Osteocyte (in vitro differentiated cells): Measurements from ENCODE around the gene IFT20. TPM values are rescaled to one million over a fixed set of nuclear protein-coding genes. Genes with fewer than 3 reads are reported as not detected.

Source experiments
- DNase-seq: peaks from one replicate; pipeline ENCODE4 v3.0.0; 2021; ENCODE audit warnings: mixed read lengths; ENCODE audit not compliant: unreplicated experiment; ENCODE audit errors: extremely low spot score
- H3K27ac Mint-ChIP-seq: one replicate; pipeline ENCODE4 v1.8.0; 2021; ENCODE audit warnings: mild to moderate bottlenecking, mixed read lengths; ENCODE audit not compliant: unreplicated experiment
- H3K27me3 Mint-ChIP-seq: one replicate; pipeline ENCODE4 v1.8.0; 2021; ENCODE audit warnings: mixed read lengths; ENCODE audit not compliant: unreplicated experiment
- H3K36me3 Mint-ChIP-seq: one replicate; pipeline ENCODE4 v1.8.0; 2021; ENCODE audit warnings: mixed read lengths; ENCODE audit not compliant: unreplicated experiment
- H3K4me1 Mint-ChIP-seq: one replicate; pipeline ENCODE4 v1.8.0; 2021; ENCODE audit warnings: mixed read lengths; ENCODE audit not compliant: unreplicated experiment
- H3K4me3 Mint-ChIP-seq: one replicate; pipeline ENCODE4 v1.8.0; 2021; ENCODE audit warnings: mild to moderate bottlenecking, moderate library complexity, mixed read lengths; ENCODE audit not compliant: unreplicated experiment
- H3K9me3 Mint-ChIP-seq: one replicate; pipeline ENCODE4 v1.8.0; 2021; ENCODE audit warnings: mixed read lengths; ENCODE audit not compliant: unreplicated experiment
- CTCF ChIP-seq: fragments of 200-600 bp; sonication (generic); IDR thresholded peaks from 2 replicates; pipeline ENCODE4 v1.5.0; 2021; ENCODE audit warnings: antibody characterized with exemption, mild to moderate bottlenecking, moderate library complexity
- total RNA-seq: library from RNA; stranded (reverse); gene quantifications from 2 replicates; pipeline ENCODE4 v1.2.1, GENCODE V29; 2021

Gene IFT20
- total RNA-seq, 1 donor from 2014 or later = 61.9 TPM

- no peak overlapping the region for H3K4me3 Mint-ChIP-seq
- no peak for TF ChIP-seq CTCF
- H3K9me3 Mint-ChIP-seq = no peaks in the 10 kb centered on the region
- no peaks in the 10 kb centered on the region for H3K36me3 Mint-ChIP-seq
- DNase-seq = no peak
- H3K4me1 Mint-ChIP-seq = peaks cover 16% of the 10 kb centered on the region
- H3K27ac Mint-ChIP-seq = no peak overlapping the region
- no peaks in the 10 kb centered on the region for H3K27me3 Mint-ChIP-seq
These were observed 32.5 kb upstream of the IFT20 start for GRCh38 chr17:28367641-28368305.

GRCh38 chr17:28366605-28367004, 31.3 kb upstream of the IFT20 start:
- Mint-ChIP-seq H3K36me3 (no peaks in the 10 kb centered on the region), H3K4me3 (no peak overlapping the region), H3K27ac (no peak overlapping the region), H3K9me3 (no peaks in the 10 kb centered on the region), H3K27me3 (no peaks in the 10 kb centered on the region), H3K4me1 (peaks cover 15% of the 10 kb centered on the region)
- no peak for DNase-seq
- no peak for TF ChIP-seq CTCF

- TF ChIP-seq CTCF = no peak
- peaks cover 5% of the 10 kb centered on the region for H3K36me3 Mint-ChIP-seq
- peaks cover 8% of the 10 kb centered on the region for H3K4me1 Mint-ChIP-seq
- H3K4me3 Mint-ChIP-seq = no peak overlapping the region
- H3K9me3 Mint-ChIP-seq = no peaks in the 10 kb centered on the region
- H3K27me3 Mint-ChIP-seq = no peaks in the 10 kb centered on the region
- no peak overlapping the region for H3K27ac Mint-ChIP-seq
- no peak for DNase-seq
These were observed 30.2 kb upstream of the IFT20 start for GRCh38 chr17:28365487-28365886.

- Mint-ChIP-seq H3K27me3 (no peaks in the 10 kb centered on the region), H3K4me1 (peaks cover 2% of the 10 kb centered on the region)
- DNase-seq = no peak
These were observed 29.5 kb upstream of the IFT20 start, which contains the start of gene SEBOX for GRCh38 chr17:28364665-28365363. SEBOX (minus strand) TSS chr17:28365199; CDS start chr17:28365151, 48 bp downstream.

More at GRCh38 chr17:28364665-28365363, 29.5 kb upstream of the IFT20 start, which contains the start of gene SEBOX:
- TF ChIP-seq CTCF = no peak
- Mint-ChIP-seq H3K36me3 (peaks cover 8% of the 10 kb centered on the region), H3K4me3 (no peak within 1 kb of the TSS), H3K9me3 (no peaks in the 10 kb centered on the region), H3K27ac (no peak within 1 kb of the TSS)
